Gastrocnemius medialis (tissue), 4 donors: Measurements from ENCODE around the gene OCEL1.

Source experiments
- POLR2A ChIP-seq, 2 donors: fragments of 450-650 bp; IDR thresholded peaks; one replicate each; pipeline ENCODE4 v1.6.1; 2017; ENCODE audit warnings: antibody characterized with exemption in 2 of 2, mild to moderate bottlenecking in 2 of 2, moderate library complexity in 2 of 2
- TF ChIP-seq, protein P1 (sequence below), 5 experiments: fragments of 450-650 bp in 3 of 5; fragments of 200-600 bp in 2 of 5; sonication (generic) in 2 of 5; IDR thresholded peaks in 4 of 5; conservative IDR thresholded peaks in 1 of 5; 1 replicate in 4 of 5; 2 replicates in 1 of 5; pipeline ENCODE4 v1.5.1; 2016 to 2019; ENCODE audit warnings: antibody characterized with exemption in 5 of 5, mild to moderate bottlenecking in 3 of 5, moderate library complexity in 3 of 5

DNA sequence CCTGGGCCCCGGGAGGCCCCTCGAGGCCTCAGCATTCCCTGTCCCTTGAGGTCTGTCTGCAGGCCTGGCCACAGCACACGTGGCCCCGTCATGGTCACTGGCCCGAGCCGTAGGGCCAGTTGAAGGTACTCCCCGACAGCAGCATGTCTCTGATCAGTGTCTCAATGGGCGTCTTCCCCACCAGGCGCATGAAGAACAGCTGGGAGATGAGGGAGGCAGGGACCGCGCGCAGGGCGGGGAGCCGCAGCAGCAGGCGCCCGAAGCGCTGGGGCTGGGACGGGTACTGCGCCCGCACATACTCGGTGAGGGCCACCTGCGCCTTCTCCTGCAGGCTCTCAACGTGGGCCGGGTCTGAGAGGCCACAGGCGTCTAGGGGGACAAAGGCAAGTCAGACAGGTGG is 6.2 kb downstream of the OCEL1 start:
- TF ChIP-seq, protein P1, sequence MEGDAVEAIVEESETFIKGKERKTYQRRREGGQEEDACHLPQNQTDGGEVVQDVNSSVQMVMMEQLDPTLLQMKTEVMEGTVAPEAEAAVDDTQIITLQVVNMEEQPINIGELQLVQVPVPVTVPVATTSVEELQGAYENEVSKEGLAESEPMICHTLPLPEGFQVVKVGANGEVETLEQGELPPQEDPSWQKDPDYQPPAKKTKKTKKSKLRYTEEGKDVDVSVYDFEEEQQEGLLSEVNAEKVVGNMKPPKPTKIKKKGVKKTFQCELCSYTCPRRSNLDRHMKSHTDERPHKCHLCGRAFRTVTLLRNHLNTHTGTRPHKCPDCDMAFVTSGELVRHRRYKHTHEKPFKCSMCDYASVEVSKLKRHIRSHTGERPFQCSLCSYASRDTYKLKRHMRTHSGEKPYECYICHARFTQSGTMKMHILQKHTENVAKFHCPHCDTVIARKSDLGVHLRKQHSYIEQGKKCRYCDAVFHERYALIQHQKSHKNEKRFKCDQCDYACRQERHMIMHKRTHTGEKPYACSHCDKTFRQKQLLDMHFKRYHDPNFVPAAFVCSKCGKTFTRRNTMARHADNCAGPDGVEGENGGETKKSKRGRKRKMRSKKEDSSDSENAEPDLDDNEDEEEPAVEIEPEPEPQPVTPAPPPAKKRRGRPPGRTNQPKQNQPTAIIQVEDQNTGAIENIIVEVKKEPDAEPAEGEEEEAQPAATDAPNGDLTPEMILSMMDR (IDR thresholded peaks at IDR 0.05 in 4 of 5, conservative IDR thresholded peaks at IDR 0.05 in 1 of 5), result no peak
- TF ChIP-seq POLR2A (IDR thresholded peaks at IDR 0.05), result no peak
